ENCODE data around the gene KLHL29.

The KLHL29 gene

DNA sequence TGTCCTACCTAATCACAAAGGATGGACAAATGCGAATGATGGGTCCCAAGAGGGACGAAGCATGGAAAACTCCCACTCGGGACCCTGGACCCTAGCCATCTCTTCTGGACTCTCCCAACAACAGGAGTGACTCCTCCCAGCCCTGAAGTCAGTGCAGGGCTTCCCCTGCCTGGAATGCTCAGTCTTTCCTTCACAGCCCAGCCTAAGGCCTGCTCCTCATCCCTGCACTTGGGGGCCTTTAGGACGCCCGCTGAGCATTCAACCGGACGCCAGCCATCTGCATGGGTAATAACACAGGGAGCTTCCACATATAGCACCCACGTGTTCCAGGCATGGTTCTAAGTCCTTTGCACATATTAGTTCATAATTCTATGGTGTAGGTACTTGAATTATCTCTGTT lies 237.5 kb downstream of the KLHL29 start:
- in situ Hi-C loops (cut with MboI; ENCODE audit: low sequenced_read_pairs) = no loop called here

- in situ Hi-C loops (cut with MboI; ENCODE audit: low sequenced_read_pairs) = no loop called here
Observed at GRCh38 chr2:23622966-23623675, 238.1 kb downstream of the KLHL29 start.

- in situ Hi-C loops (cut with MboI; ENCODE audit: low sequenced_read_pairs) = no loop called here
Observed at GRCh38 chr2:23624378-23624777, 239.4 kb downstream of the KLHL29 start.

- in situ Hi-C loops (cut with MboI; ENCODE audit: low sequenced_read_pairs) = no loop called here
Observed at GRCh38 chr2:23624915-23625314, 239.9 kb downstream of the KLHL29 start.

- in situ Hi-C loops (cut with MboI; ENCODE audit: low sequenced_read_pairs) = no loop called here
Observed at GRCh38 chr2:23625726-23626125, 240.7 kb downstream of the KLHL29 start.

DNA sequence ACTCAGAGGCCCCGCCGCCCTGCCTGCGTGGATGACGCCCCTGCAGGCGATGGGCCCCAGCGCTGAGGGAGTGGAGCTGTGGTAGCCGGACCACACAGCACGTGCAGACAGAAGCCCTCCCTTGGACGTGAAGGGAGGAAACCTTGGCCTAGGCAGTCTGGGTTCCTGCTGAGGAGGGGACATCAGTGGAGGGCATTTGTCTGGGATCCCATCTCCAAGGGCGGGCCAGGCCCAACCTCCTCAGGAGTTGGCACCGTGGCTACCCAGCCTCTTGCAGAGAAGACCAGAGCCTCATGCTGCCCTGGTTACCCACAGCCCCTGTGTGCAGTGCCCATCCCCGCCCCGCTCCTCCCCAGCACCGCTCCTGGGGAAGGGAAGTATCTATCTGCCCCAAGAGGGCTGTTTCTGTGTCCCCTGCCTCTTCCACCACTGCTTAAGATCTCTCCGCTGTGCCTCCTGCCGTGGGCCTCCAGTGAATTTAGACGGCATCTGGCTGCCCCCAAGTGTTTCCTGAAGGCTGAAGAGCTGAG lies 241.8 kb downstream of the KLHL29 start:
- in situ Hi-C loops (cut with MboI; ENCODE audit: low sequenced_read_pairs) = no loop called here

GRCh38 chr2:23627236-23628009 lies 242.4 kb downstream of the KLHL29 start:
- in situ Hi-C loops (cut with MboI; ENCODE audit: low sequenced_read_pairs) = no loop called here

- in situ Hi-C loops (cut with MboI; ENCODE audit: low sequenced_read_pairs) = no loop called here
Observed at GRCh38 chr2:23628926-23629771, 244.2 kb downstream of the KLHL29 start.

DNA sequence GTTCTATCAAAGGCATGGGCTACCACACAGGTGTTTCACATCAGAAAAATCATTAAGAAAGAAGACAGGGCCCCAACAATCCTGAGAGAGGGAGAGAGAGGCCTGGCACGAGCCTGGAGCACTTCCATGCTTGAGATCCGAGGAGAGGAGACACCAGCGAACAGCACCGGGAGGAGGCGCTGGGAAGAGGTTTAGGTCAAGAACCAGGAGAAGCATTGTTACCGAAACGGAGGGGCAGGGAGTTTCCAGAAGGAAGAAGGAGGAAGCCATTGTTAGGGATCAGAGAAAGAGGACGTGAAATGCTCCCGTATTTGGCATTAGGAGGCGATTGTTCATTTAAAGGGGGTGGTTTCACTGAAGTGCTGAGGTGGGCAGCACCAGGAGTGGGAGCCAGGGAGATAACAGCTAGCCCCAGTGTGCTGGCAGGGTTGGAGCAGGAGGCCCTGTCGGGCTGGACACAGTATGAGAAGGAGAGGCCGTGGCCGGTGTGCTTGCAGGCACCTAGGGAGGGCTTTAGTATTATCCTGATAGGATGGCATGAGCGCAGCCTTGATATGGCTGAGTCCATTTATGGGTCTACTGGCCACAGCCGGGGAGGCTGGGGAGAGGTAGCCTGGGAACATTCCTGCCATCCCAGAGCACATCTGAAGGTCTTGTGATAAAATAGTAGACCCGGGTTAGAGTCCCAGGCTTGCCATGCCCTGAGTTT lies 244.9 kb downstream of the KLHL29 start:
- in situ Hi-C loops (cut with MboI; ENCODE audit: low sequenced_read_pairs) = no loop called here

- in situ Hi-C loops (cut with MboI; ENCODE audit: low sequenced_read_pairs) = no loop called here
Observed at GRCh38 chr2:23630961-23631360, 246.0 kb downstream of the KLHL29 start.

GRCh38 chr2:23631389-23631788 lies 246.4 kb downstream of the KLHL29 start:
- in situ Hi-C loops (cut with MboI; ENCODE audit: low sequenced_read_pairs) = no loop called here

DNA sequence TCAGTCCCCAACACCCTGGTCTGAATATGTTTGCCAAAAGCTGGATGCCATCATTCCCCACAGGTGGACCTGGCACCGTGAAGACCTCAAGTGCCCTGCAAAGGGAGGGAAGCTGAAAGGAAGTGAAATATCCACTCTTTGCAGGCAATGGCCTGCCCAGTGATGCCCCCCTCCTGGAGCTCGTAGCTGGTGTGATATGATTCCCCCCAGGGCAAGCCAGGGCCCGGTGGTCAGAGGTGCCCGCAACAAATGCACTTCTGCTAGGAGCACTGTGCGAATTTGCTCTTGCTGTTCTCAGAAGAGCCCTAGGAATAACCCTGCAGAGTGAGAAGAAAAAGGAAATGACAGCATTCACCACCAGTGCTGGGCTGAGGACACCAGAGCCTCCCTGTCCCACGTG lies 247.4 kb downstream of the KLHL29 start:
- in situ Hi-C loops (cut with MboI; ENCODE audit: low sequenced_read_pairs) = no loop called here

DNA sequence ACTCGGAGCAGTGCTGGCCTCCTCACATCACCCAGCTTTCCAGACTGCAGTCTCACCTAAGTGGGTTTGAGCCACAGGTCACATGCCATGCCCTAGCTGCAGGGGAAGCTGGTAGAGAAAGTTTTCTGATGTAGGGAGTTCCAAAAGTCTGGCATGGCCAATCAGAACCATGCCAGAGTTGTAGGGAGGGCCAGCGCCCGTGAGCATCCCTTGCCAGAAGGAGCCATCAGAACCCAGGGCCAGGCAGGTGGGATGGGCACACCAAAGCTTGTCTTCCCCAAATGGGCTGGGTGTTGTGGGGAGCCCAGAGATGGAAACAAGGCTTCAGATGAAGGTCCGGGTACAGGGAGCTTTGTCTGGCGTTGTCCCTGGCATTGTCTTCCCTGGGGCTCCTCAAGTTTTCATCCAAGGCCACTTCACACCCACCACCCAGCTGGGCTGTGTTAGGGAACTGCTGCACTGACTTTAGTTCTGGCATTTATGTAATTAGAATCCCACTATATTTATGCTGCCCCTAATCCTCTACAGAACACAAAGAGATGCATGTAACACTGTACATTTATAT lies 247.9 kb downstream of the KLHL29 start:
- in situ Hi-C loops (cut with MboI; ENCODE audit: low sequenced_read_pairs) = no loop called here

GRCh38 chr2:23633966-23634365 lies 249.0 kb downstream of the KLHL29 start:
- in situ Hi-C loops (cut with MboI; ENCODE audit: low sequenced_read_pairs) = no loop called here

GRCh38 chr2:23635442-23636340 lies 250.7 kb downstream of the KLHL29 start:
- in situ Hi-C loops (cut with MboI; ENCODE audit: low sequenced_read_pairs) = no loop called here

DNA sequence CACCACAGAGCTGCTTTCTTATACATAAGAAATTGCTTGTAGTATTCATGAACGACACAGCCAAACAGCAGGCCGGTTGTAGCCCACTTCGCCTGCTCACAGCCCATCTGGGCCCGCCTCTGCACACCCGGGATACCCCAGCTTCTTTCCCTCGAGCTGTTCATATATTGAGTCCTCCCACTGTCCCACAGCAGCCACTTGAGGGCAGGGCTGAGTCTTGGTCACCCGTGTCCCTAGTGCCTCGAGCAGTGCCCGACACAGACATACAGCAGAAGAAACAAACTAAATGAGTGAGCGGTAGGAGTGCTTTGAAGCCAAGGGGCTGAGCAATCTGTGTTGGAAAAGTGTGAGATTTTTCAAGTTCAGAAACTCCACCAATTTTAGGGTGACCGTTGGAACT lies 251.4 kb downstream of the KLHL29 start:
- in situ Hi-C loops (cut with MboI; ENCODE audit: low sequenced_read_pairs) = no loop called here

DNA sequence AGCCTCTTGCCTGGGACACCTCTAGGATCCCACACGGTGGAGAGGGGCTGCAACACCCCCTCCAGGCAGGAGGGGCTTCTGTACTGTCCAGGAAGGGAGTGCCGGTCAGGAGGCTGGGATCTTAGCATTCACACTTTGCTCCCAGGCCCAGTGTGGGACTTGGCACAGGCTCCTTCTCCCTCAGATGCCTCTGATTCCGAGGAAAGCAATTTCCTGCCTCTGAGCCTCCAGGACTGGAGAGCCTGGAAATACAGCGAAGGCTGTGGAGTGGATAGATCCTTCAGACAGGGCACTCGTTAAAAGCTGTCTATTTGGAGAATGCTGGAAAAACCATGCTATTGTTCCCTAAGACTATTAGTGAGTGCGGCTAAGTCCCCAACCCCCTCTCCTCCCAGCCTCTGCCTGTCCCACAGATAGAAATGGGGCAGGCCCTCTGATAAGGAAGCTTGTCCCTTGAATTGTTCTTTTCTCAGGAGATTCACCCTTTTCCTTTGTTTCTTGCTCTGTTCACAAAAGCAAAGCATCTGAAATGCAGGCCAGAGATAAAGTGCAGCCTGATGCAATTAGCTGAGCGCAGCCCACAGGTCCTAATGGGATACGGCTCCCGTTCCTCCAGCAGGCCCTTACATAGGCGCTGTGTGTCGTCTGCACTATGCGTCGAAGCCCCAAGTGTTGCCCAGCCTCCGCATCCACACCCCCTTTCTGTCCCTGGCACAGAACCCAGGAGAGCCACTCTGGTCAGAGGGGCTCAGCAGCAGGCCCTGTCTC lies 252.2 kb downstream of the KLHL29 start:
- in situ Hi-C loops (cut with MboI; ENCODE audit: low sequenced_read_pairs) = no loop called here

GRCh38 chr2:23639406-23639982 lies 254.5 kb downstream of the KLHL29 start:
- in situ Hi-C loops (cut with MboI; ENCODE audit: low sequenced_read_pairs) = no loop called here
